GM21381 (cell line): ENCODE measurements around the gene RSU1.

Experiments used
- ATAC-seq: cut with Tn5 transposase; IDR thresholded peaks from one replicate; pipeline ENCODE4 v1.9.1; 2021; ENCODE audit warnings: mild to moderate bottlenecking, moderate library complexity; ENCODE audit not compliant: unreplicated experiment

RSU1 gene

GRCh38 chr10:16822726-16823360, 5.6 kb upstream of the RSU1 start:
- no peak for ATAC-seq

DNA sequence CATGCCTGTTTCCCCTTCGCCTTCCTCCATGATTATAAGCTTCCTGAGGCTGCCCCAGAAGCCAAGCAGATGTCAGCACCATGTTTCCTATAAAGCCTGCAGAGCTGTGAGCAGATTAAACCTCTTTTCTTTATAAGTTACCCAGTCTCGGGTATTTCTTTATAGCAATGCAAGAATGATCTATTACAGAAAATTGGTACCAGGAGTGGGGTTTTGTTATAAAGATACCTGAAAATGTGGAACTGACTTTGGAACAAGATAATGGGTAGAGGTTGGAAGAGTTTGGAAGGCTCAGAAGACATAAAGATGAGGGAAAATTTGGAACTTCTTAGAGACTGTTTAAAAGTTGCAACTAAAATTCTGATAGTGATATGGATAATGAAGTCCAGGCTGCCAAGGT, 4.8 kb upstream of the RSU1 start:
- ATAC-seq: no peak

GRCh38 chr10:16820421-16820820, 3.2 kb upstream of the RSU1 start:
- no peak for ATAC-seq

GRCh38 chr10:16820018-16820417, 2.8 kb upstream of the RSU1 start:
- ATAC-seq: no peak

DNA sequence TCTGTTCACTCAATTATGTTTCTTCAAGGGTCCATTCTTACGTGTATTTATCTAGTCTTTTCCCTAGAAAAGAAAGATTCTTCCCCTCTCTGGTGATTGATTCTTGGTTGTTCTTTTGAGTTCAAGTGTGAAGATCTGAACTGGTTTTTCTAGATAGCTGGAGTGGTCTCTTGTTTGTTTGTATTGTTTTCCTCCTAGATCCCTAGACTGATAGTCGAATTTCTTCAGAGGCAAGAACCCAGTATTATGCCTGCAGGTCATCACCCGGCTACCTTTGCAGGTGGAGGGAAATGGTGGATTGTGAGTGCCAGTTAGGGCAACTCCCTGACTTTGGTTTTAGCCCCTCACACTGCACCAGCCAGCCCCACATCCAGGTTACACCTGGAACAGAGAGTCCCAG, 2.2 kb upstream of the RSU1 start:
- ATAC-seq: no peak

GRCh38 chr10:16819026-16819425, 1.8 kb upstream of the RSU1 start:
- ATAC-seq: no peak

GRCh38 chr10:16816830-16817124, 447 bp downstream of the RSU1 start:
- no peak for ATAC-seq

- ATAC-seq: no peak
Measured at GRCh38 chr10:16816171-16816570, 1.1 kb downstream of the RSU1 start.

DNA sequence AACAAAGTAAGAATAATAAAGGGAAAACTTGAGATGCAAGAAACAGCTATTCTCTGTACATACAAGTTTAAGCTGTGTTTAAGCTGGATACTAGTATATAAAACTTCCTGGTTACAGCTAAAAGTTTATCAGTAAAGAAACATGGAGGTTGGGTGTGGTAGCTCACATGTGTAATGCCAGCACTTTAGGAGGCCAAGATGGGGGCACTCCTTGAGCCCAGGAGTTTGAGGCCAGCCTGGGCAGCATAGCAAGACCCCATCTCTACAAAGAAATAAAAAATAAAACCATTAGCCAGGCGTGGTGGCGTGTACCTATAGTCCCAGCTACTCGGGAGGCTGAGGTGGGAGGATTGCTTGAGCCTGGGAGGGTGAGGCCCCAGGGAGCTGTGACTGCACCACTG, 3.2 kb downstream of the RSU1 start:
- ATAC-seq: no peak

- ATAC-seq: no peak
Measured at GRCh38 chr10:16812676-16813075, 4.5 kb downstream of the RSU1 start.

- ATAC-seq: no peak
Measured at GRCh38 chr10:16811765-16812164, 5.5 kb downstream of the RSU1 start.

DNA sequence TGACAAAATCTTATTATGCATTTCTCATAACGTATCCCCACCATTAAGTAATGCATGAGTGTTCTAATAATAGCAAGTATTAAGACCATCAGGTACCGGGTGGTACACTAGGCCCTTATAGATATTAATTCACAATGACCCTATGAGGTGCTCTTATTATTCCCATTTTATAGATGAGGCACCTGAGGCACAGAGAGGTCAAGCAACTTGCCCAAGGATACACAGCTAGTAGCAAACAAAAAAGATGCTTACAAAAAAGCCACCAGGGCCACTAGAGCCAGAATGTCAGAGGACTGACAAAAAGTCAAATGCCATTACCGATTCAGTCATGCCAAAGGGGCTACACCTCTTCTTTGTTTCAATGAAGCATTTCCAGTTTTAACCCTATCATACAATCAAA, 5.9 kb downstream of the RSU1 start:
- ATAC-seq: no peak

- ATAC-seq: peak; percentile 76
Measured at GRCh38 chr10:16809074-16809718, 8.0 kb downstream of the RSU1 start.

DNA sequence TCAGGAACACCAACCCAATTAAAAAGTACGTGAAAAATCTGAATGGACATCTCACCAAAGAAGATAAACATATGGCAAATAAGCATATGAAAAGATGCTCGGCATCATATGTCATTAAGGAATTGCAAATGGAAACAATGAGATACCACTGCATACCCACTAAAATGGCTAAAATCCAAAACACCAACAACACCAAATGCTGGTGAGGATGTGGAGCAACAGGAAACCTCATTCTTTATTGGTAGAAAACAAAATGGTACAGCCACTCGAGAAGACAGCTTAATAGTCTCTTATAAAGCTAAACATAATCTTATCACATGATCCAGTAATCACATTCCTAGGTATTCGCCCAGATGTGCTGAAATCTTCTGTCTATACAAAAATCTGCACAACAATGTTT, 13.1 kb downstream of the RSU1 start:
- ATAC-seq: no peak

GRCh38 chr10:16803464-16803863, 13.8 kb downstream of the RSU1 start:
- ATAC-seq: no peak

GRCh38 chr10:16799621-16800020, 17.6 kb downstream of the RSU1 start:
- ATAC-seq: peak; percentile 81

- ATAC-seq: no peak
Measured at GRCh38 chr10:16798571-16798970, 18.7 kb downstream of the RSU1 start.

DNA sequence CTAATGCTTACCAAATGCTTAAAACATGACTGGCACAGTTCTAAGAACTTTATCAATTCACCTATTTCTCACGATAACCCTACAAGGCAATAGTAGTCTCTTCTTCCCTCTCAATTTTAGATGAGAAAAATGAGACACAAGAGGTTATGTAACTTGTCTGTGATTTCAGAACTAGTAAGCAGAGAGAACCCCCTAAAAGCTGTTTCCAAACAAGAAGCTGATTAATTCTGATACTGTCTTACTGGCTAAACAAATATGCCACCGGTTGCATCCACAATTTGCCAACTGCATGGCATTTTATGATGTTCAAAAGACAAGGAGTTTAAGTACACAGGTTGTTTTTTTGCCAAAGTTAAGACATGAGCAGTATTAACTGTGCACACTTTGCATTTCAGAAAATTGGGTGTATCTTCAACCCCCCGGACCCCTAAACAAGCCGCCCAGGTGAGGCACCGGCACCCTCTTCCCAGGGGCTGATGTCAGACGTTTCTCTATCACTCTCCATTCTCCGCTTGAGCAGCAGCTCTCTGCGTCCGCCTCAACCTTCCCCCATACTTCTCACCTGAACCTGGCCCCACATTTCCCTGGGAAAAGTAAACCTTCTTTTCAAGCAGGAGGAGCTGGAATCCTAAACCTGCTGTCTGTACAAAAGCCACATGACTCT, 21.7 kb downstream of the RSU1 start:
- no peak for ATAC-seq

DNA sequence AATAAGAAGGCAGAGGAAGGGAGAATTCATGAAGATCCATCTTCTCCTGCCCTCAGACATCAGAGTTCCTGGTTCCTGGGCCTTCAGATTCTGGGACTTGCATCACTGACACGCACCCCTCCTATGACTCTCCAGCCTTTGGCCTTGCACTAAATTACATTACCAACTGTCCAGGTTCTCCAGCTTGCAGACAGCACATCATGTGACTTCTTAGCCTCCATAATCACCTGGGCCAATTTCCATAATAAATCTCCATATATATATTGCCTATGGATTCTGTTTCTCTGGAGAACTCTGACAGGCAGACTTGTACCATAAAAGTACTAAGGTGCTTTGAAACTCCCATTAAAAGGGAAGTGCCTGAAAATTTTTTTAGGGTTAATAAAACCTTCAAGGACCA, 23.2 kb downstream of the RSU1 start:
- ATAC-seq: no peak

GRCh38 chr10:16792675-16793074, 24.5 kb downstream of the RSU1 start:
- no peak for ATAC-seq

DNA sequence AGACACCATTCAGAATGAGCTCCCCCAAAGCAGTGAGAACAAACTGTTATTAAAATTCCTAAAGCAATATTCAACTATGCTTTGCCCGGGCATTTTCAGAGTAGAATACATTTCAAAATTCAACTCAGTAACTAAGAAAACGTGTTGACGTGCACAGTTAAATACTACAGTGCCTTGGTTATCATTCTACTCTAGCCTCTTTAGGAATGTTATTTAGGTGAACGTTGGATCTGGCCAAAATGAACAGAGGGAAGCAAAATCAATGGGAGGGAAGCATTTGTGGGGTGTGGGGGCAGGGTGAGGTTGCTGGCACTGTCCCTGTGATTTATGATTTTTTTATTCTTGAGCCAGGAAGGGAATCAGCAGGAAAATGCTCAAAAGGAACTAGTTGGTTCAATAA, 27.5 kb downstream of the RSU1 start:
- no peak for ATAC-seq

- ATAC-seq: no peak
Measured at GRCh38 chr10:16789261-16789660, 28.0 kb downstream of the RSU1 start.

GRCh38 chr10:16788778-16789177, 28.4 kb downstream of the RSU1 start:
- no peak for ATAC-seq
